ENCODE measurements around the gene ATP9B.

Gene ATP9B

DNA sequence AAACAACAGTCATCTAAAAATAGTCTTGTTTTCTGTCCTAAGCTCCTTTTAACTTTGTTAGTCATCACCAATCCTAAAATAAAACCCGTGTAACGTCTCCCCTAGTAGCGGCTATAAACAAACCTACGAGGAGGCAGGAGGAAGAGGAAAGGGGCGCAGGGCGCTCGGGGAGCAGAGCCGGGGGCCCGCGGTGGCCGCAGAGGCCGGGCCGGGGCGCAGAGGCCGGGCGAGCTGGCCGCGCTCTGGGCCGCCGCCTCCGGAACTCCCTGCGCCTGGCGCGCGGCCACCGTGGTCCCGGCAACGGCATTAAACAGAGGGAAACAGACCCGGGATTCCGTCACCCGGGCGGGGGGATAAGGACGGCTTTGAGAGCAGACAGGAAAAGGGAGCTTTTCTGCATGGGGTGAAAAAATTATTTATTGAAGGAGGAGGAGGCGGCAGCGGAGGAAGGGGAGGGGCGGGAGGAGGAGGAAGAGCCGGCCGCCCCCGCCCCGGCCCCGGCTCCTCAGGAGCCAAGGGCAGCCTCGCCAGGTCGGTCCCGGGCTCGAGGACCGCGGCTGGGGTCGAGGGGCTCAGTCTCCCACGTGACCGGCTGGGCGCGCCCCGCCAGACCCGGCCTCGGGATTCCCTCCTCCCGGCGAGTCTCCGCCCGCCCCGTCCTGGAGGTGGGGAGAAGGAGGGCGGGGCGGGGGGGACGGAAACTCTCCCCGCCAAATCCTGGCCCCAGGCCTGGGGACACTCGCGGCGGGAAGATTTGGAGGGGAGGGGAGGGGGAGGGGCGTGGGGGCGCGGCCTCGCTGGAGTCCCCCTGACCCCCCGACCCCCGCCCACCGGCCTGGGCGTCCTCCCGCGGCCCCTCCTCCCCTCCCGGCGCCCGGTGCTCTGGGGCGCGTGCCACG is 324.7 kb downstream of the ATP9B start:
- no peak for TF ChIP-seq ZFP30 (CRISPR knock-in tag; IDR thresholded peaks at IDR 0.05)
- TF ChIP-seq, protein P1, sequence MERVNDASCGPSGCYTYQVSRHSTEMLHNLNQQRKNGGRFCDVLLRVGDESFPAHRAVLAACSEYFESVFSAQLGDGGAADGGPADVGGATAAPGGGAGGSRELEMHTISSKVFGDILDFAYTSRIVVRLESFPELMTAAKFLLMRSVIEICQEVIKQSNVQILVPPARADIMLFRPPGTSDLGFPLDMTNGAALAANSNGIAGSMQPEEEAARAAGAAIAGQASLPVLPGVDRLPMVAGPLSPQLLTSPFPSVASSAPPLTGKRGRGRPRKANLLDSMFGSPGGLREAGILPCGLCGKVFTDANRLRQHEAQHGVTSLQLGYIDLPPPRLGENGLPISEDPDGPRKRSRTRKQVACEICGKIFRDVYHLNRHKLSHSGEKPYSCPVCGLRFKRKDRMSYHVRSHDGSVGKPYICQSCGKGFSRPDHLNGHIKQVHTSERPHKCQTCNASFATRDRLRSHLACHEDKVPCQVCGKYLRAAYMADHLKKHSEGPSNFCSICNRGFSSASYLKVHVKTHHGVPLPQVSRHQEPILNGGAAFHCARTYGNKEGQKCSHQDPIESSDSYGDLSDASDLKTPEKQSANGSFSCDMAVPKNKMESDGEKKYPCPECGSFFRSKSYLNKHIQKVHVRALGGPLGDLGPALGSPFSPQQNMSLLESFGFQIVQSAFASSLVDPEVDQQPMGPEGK (CRISPR knock-in tag; IDR thresholded peaks at IDR 0.05; ENCODE audit: borderline replicate concordance) = no peak
- no peak for TF ChIP-seq ZC3H10 (CRISPR knock-in tag; IDR thresholded peaks at IDR 0.05)
- TF ChIP-seq, protein P2, sequence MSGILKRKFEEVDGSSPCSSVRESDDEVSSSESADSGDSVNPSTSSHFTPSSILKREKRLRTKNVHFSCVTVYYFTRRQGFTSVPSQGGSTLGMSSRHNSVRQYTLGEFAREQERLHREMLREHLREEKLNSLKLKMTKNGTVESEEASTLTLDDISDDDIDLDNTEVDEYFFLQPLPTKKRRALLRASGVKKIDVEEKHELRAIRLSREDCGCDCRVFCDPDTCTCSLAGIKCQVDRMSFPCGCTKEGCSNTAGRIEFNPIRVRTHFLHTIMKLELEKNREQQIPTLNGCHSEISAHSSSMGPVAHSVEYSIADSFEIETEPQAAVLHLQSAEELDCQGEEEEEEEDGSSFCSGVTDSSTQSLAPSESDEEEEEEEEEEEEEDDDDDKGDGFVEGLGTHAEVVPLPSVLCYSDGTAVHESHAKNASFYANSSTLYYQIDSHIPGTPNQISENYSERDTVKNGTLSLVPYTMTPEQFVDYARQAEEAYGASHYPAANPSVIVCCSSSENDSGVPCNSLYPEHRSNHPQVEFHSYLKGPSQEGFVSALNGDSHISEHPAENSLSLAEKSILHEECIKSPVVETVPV (CRISPR knock-in tag; IDR thresholded peaks at IDR 0.05) = no peak
- TF ChIP-seq CSDC2 (CRISPR knock-in tag; IDR thresholded peaks at IDR 0.05) = no peak
- no peak for TF ChIP-seq BACH2 (CRISPR knock-in tag; IDR thresholded peaks at IDR 0.05; ENCODE audit: borderline replicate concordance)
- TF ChIP-seq RARB (CRISPR knock-in tag; IDR thresholded peaks at IDR 0.05) = no peak
- TF ChIP-seq SNAI2 (CRISPR knock-in tag; IDR thresholded peaks at IDR 0.05) = no peak
- no peak for TF ChIP-seq ESRRG (CRISPR knock-in tag; IDR thresholded peaks at IDR 0.05)
- no peak for TF ChIP-seq TCF4 (CRISPR knock-in tag; IDR thresholded peaks at IDR 0.05; ENCODE audit: borderline replicate concordance)
- TF ChIP-seq ZNF8 (CRISPR knock-in tag; IDR thresholded peaks at IDR 0.05) = no peak
- TF ChIP-seq, protein P3, sequence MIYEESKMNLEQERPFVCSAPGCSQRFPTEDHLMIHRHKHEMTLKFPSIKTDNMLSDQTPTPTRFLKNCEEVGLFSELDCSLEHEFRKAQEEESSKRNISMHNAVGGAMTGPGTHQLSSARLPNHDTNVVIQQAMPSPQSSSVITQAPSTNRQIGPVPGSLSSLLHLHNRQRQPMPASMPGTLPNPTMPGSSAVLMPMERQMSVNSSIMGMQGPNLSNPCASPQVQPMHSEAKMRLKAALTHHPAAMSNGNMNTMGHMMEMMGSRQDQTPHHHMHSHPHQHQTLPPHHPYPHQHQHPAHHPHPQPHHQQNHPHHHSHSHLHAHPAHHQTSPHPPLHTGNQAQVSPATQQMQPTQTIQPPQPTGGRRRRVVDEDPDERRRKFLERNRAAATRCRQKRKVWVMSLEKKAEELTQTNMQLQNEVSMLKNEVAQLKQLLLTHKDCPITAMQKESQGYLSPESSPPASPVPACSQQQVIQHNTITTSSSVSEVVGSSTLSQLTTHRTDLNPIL (CRISPR knock-in tag; IDR thresholded peaks at IDR 0.05; ENCODE audit: low read depth) = no peak
- TF ChIP-seq, protein P4, sequence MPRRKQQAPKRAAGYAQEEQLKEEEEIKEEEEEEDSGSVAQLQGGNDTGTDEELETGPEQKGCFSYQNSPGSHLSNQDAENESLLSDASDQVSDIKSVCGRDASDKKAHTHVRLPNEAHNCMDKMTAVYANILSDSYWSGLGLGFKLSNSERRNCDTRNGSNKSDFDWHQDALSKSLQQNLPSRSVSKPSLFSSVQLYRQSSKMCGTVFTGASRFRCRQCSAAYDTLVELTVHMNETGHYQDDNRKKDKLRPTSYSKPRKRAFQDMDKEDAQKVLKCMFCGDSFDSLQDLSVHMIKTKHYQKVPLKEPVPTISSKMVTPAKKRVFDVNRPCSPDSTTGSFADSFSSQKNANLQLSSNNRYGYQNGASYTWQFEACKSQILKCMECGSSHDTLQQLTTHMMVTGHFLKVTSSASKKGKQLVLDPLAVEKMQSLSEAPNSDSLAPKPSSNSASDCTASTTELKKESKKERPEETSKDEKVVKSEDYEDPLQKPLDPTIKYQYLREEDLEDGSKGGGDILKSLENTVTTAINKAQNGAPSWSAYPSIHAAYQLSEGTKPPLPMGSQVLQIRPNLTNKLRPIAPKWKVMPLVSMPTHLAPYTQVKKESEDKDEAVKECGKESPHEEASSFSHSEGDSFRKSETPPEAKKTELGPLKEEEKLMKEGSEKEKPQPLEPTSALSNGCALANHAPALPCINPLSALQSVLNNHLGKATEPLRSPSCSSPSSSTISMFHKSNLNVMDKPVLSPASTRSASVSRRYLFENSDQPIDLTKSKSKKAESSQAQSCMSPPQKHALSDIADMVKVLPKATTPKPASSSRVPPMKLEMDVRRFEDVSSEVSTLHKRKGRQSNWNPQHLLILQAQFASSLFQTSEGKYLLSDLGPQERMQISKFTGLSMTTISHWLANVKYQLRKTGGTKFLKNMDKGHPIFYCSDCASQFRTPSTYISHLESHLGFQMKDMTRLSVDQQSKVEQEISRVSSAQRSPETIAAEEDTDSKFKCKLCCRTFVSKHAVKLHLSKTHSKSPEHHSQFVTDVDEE (CRISPR knock-in tag; IDR thresholded peaks at IDR 0.05) = no peak
- TF ChIP-seq PPARA (CRISPR knock-in tag; IDR thresholded peaks at IDR 0.05; ENCODE audit: borderline replicate concordance) = no peak
- no peak for TF ChIP-seq TOX (CRISPR knock-in tag; IDR thresholded peaks at IDR 0.05; ENCODE audit: borderline replicate concordance)
- no peak for TF ChIP-seq GLIS3 (CRISPR knock-in tag; IDR thresholded peaks at IDR 0.05)
- TF ChIP-seq ZNF565 (CRISPR knock-in tag; conservative IDR thresholded peaks at IDR 0.05; ENCODE audit: low read depth) = no peak
- no peak for TF ChIP-seq OSR1 (CRISPR knock-in tag; IDR thresholded peaks at IDR 0.05)
- ATAC-seq = peak; percentile 57

DNA sequence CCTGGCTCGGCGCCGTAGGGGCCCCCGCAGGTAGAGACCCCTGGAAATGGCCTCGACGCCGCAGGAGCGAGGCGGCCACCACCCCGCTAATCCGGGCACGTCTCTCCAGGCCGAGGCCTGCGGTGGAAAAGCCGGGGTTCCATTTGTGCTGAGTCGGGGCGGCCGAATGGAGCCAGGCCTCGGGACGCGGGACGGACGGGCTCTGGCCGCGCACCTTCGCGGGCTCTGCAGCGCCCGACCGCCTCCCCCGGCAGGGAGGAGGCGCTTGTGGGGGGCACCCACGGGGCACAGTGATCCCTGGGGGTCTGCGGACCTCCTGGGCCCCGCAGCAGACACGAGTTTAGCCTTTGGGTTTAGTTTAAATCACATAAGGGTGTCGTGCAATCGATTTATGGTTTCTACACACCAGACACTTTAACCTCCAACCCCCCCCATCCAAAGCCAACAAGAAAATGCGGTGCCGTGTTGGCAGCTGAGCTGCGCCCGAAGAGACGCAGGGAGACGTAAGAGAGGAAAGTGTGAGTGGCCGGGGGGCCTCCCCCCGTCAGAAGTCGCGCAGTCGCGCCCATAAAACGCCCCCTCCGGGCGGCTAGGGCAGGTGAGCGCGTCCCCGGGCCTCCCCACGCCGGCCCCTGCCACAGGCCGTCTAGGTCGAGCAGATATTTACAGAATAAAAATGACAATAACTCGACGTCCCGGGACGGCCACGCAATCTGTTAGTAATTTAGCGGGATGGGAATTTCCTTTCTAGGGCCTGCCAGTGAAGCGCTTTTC is 325.5 kb downstream of the ATP9B start:
- ATAC-seq = no peak
- TF ChIP-seq GLIS3 (CRISPR knock-in tag; IDR thresholded peaks at IDR 0.05) (no peak), ZFP30 (CRISPR knock-in tag; IDR thresholded peaks at IDR 0.05) (no peak), OSR1 (CRISPR knock-in tag; IDR thresholded peaks at IDR 0.05) (no peak), TCF4 (CRISPR knock-in tag; IDR thresholded peaks at IDR 0.05; ENCODE audit: borderline replicate concordance) (no peak), ZNF565 (CRISPR knock-in tag; conservative IDR thresholded peaks at IDR 0.05; ENCODE audit: low read depth) (no peak), ZFP3 (CRISPR knock-in tag; IDR thresholded peaks at IDR 0.05) (no peak), ISL1 (CRISPR knock-in tag; IDR thresholded peaks at IDR 0.05) (no peak), ARNTL (CRISPR knock-in tag; IDR thresholded peaks at IDR 0.05; ENCODE audit: borderline replicate concordance, low read depth) (no peak), SNAI2 (CRISPR knock-in tag; IDR thresholded peaks at IDR 0.05) (no peak), ZNF8 (CRISPR knock-in tag; IDR thresholded peaks at IDR 0.05) (no peak), ZNF70 (CRISPR knock-in tag; IDR thresholded peaks at IDR 0.05) (no peak), ESRRG (CRISPR knock-in tag; IDR thresholded peaks at IDR 0.05) (no peak), BACH2 (CRISPR knock-in tag; IDR thresholded peaks at IDR 0.05; ENCODE audit: borderline replicate concordance) (no peak)
- TF ChIP-seq, protein P3 (CRISPR knock-in tag; IDR thresholded peaks at IDR 0.05; ENCODE audit: low read depth) = no peak
- TF ChIP-seq, protein P1 (CRISPR knock-in tag; IDR thresholded peaks at IDR 0.05; ENCODE audit: borderline replicate concordance) = no peak
- TF ChIP-seq, protein P2 (CRISPR knock-in tag; IDR thresholded peaks at IDR 0.05) = no peak
